Body of pancreas (tissue), 4 donors: Measurements from ENCODE around the gene FBXL17. TPM values are rescaled to one million over a fixed set of nuclear protein-coding genes. Genes with fewer than 3 reads are reported as not detected.

Experiments used
- ATAC-seq: fragments of 150-250 bp; one replicate; pipeline ENCODE4 v1.9.1; 2016
- DNase-seq, 4 donors: peaks; one replicate each; pipeline ENCODE4 v3.0.0-alpha.2; 2019
- H3K27ac ChIP-seq, 4 donors: fragments of 200-600 bp; sonication (generic); 1 replicate in 3 of 4; 2 replicates in 1 of 4; pipeline versions ENCODE4 v1.5.1 to v1.6.1; 2016 to 2019; ENCODE audit warnings: mild to moderate bottlenecking in 1 of 4, mixed read lengths in 1 of 4, moderate library complexity in 1 of 4
- H3K27me3 ChIP-seq, 2 donors: fragments of 200-600 bp; sonication (generic); one replicate each; pipeline ENCODE4 v1.6.0; 2016; ENCODE audit warnings: mild to moderate bottlenecking in 1 of 2
- H3K36me3 ChIP-seq, 2 donors: fragments of 200-600 bp; sonication (generic); replicated peaks in 1 of 2; 2 replicates each; pipeline ENCODE4 v1.5.1; 2016; ENCODE audit warnings: low read depth in 2 of 2; ENCODE audit not compliant: insufficient read depth in 1 of 2
- H3K4me1 ChIP-seq: fragments of 200-600 bp; sonication (generic); one replicate; pipeline ENCODE4 v1.6.0; 2016
- H3K4me3 ChIP-seq, 2 donors: fragments of 200-600 bp; sonication (generic); 1 replicate in 1 of 2; 2 replicates in 1 of 2; pipeline ENCODE4 v1.5.1; 2016 to 2019
- H3K9me3 ChIP-seq, 3 donors: fragments of 200-600 bp; sonication (generic); 1 replicate in 2 of 3; 2 replicates in 1 of 3; pipeline ENCODE4 v1.5.1; 2016
- POLR2A ChIP-seq, 3 donors: fragments of 450-650 bp; IDR thresholded peaks; one replicate each; pipeline ENCODE4 v1.6.1; 2016; ENCODE audit warnings: antibody characterized with exemption in 3 of 3, mild to moderate bottlenecking in 2 of 3
- WGBS, 2 donors: methylation state at CpG; one replicate each; pipeline ENCODE4 v1.1.5; 2017; 5-methylcytosine and 5-hydroxymethylcytosine counted together
- intact Hi-C: fragments of 100-400 bp; cut with DNase I; formaldehyde crosslinking; loops from one replicate; pipeline ENCODE4 v1.15.1; 2023
- total RNA-seq, 2 donors: library from RNA; depleted of rRNA; stranded (reverse); fragments of >200 nt; gene quantifications; one replicate each; pipeline ENCODE4 v1.1.0, GENCODE V29; 2016
- TF ChIP-seq, protein P1 (sequence below), 7 experiments: fragments of 450-650 bp in 4 of 7; fragments of 200-600 bp in 3 of 7; sonication (generic) in 3 of 7; IDR thresholded peaks; one replicate each; pipeline ENCODE4 v1.5.1; 2016 to 2019; ENCODE audit warnings: antibody characterized with exemption in 7 of 7

FBXL17 gene
- total RNA-seq, 2 donors from 2014 or later, result 5.3 to 13.5 TPM

DNA sequence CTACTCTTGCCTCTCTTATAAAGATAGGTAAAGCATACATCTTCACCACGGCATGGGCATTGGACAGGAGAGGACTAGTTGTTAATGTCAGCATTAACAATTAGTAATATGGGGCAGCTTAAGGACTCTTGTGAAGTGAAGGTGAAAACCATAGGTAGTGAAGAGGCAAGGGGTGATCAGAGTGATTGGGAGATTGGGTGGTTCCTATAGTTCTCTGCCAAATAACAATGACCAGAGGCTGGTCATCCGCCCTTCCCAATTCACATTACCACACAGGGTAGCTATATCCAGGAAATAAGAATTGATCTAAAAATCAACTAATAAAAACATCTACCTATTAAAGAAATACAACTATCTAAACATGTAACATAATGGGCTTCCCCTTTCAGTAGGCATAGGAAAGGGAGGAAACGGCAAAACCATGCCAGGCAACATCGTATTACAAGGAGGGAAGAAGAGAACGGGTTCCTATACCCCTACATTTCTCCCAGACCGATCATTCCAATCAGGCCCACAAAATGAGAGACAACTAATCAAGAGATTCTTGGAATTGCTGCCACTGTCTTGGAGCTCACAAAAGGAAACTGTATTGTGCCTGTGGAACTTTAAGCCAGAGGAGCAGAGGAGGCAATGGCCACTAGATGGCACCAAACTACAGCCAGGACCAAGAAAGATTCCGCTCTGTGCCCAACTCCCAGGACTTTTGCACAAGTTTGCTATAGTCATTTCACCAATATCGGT lies 121.6 kb downstream of the FBXL17 start:
- intact Hi-C loops, result no loop called here
- Histone ChIP-seq H3K4me3 (no peak overlapping the region), H3K27me3 (no peaks in the 10 kb centered on the region), H3K9me3 (no peaks in the 10 kb centered on the region), H3K36me3 (no peaks in the 10 kb centered on the region), H3K27ac (no peak overlapping the region), H3K4me1 (peaks cover 25% of the 10 kb centered on the region)
- TF ChIP-seq, protein P1, sequence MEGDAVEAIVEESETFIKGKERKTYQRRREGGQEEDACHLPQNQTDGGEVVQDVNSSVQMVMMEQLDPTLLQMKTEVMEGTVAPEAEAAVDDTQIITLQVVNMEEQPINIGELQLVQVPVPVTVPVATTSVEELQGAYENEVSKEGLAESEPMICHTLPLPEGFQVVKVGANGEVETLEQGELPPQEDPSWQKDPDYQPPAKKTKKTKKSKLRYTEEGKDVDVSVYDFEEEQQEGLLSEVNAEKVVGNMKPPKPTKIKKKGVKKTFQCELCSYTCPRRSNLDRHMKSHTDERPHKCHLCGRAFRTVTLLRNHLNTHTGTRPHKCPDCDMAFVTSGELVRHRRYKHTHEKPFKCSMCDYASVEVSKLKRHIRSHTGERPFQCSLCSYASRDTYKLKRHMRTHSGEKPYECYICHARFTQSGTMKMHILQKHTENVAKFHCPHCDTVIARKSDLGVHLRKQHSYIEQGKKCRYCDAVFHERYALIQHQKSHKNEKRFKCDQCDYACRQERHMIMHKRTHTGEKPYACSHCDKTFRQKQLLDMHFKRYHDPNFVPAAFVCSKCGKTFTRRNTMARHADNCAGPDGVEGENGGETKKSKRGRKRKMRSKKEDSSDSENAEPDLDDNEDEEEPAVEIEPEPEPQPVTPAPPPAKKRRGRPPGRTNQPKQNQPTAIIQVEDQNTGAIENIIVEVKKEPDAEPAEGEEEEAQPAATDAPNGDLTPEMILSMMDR (IDR thresholded peaks at IDR 0.05), result peak; percentile 83 to 98 (median 86)
- TF ChIP-seq POLR2A (IDR thresholded peaks at IDR 0.05), result no peak
- WGBS, 2 donors, result 36 to 39% methylated on average over 8 of the region's 8 CpGs
- peak; percentile 76 to 83 (median 80) for DNase-seq
- ATAC-seq, result peak; percentile 95

DNA sequence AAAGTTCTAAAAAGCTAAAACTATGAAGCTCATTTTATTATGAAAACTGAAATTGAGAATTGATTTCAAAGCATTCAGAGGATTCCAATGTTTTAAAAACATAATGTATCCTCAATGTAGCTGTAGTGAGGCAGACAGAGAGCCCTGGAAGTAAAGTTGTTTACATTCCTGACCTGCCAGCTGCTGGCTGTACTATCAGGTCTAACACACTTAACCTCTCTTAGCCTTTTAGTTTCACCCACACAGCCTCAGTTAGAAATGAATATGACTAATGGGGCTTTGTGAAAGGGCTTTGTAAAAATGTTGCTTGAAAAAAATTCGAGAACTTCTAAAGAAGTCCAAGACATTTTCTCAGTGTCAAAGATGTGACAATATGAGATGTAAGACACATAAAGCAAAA lies 122.6 kb downstream of the FBXL17 start:
- H3K27me3 ChIP-seq, result no peaks in the 10 kb centered on the region
- H3K36me3 ChIP-seq, result no peaks in the 10 kb centered on the region
- peak in 2 of 4 donors; percentile 16 to 34 for DNase-seq
- intact Hi-C loops, result no loop called here
- WGBS, 2 donors, result 26% methylated on average over 1 of the region's 1 CpG
- no peak overlapping the region for H3K27ac ChIP-seq
- H3K4me3 ChIP-seq, result no peak overlapping the region
- no peak for ATAC-seq
- peaks cover 25% of the 10 kb centered on the region for H3K4me1 ChIP-seq
- no peaks in the 10 kb centered on the region for H3K9me3 ChIP-seq
- TF ChIP-seq, protein P1 (IDR thresholded peaks at IDR 0.05), result no peak
- no peak for TF ChIP-seq POLR2A (IDR thresholded peaks at IDR 0.05)

DNA sequence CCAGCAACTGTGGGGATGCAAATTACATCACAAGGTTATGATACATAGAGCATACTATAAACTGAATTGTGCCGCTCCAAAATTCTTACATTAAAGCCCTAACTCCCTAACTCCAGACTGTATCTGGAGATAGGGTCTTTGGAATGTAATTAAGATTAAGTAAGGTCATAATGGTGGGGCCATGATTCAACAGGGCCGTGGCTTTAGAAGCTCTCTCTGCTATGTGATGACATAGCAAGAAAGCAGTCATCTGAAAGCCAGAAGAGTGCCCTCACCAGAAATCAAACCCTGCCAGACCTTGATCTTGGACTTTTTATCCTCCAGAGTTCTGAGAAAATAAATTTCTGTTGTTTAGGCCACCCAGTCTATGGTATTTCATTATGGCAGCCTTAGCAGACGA lies 123.9 kb downstream of the FBXL17 start:
- 84 to 90% methylated on average over 3 of the region's 3 CpGs for WGBS, 2 donors
- no peak for ATAC-seq
- H3K4me3 ChIP-seq, result no peak overlapping the region

DNA sequence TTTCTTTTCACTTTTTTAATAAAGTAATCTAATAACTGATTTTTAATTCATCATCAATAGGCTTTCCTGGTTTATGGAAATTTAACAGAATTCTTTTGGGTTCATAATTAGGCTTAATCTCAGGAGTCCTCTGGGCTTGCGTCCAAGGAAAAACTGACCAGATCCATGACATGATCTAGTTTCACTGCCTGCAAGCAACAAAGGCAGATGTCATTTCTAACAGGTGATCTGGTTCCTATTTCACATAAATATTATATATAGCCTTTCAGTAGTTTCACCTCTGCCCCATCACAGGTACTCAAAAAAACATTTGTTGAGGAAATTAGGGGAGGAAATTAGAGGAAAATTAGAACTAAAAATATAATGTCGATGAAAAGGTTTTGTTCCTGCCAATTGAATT lies 126.4 kb downstream of the FBXL17 start:
- Histone ChIP-seq H3K27me3 (no peaks in the 10 kb centered on the region), H3K4me1 (peaks cover 21% of the 10 kb centered on the region), H3K36me3 (no peaks in the 10 kb centered on the region), H3K4me3 (no peak overlapping the region), H3K27ac (no peak overlapping the region), H3K9me3 (no peaks in the 10 kb centered on the region)
- no peak for TF ChIP-seq POLR2A (IDR thresholded peaks at IDR 0.05)
- TF ChIP-seq, protein P1 (IDR thresholded peaks at IDR 0.05), result no peak
- WGBS, 2 donors, result 63 to 85% methylated on average over 2 of the region's 2 CpGs
- ATAC-seq, result no peak
- intact Hi-C loops, result no loop called here
- DNase-seq, result no peak

More for the DNA sequence above, 123.9 kb downstream of the FBXL17 start:
- Histone ChIP-seq H3K36me3 (no peaks in the 10 kb centered on the region), H3K4me1 (peaks cover 25% of the 10 kb centered on the region), H3K27ac (no peak overlapping the region), H3K9me3 (no peaks in the 10 kb centered on the region), H3K27me3 (no peaks in the 10 kb centered on the region)
- no peak for DNase-seq
- intact Hi-C loops, result no loop called here
- TF ChIP-seq, protein P1 (IDR thresholded peaks at IDR 0.05), result no peak
- TF ChIP-seq POLR2A (IDR thresholded peaks at IDR 0.05), result no peak

DNA sequence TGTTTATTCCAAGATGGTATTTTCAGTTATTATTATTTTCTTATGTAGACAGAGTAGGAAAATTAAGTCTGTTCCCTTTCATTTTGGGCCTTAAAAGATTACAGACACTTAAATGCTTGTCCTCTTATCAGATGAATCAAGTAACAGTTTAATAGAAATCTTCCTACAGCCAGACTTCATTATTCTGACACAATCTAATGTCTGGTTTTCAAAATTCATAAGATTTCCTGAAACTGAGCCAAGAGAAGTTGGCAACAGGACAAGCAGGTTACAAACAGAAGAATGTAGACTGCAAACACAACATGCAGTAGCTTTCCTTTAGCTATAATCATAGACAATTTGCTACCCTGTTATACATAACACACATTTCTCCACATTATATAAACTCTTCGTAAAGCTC lies 130.5 kb downstream of the FBXL17 start:
- H3K4me3 ChIP-seq, result no peak overlapping the region
- WGBS, 2 donors, result 70 to 74% methylated on average over 1 of the region's 1 CpG
- intact Hi-C loops, result no loop called here
- H3K9me3 ChIP-seq, result no peaks in the 10 kb centered on the region
- no peak for ATAC-seq
- H3K27ac ChIP-seq, result no peak overlapping the region
- DNase-seq, result no peak
- H3K36me3 ChIP-seq, result no peaks in the 10 kb centered on the region
- TF ChIP-seq, protein P1 (IDR thresholded peaks at IDR 0.05), result no peak
- no peak for TF ChIP-seq POLR2A (IDR thresholded peaks at IDR 0.05)
- no peaks in the 10 kb centered on the region for H3K27me3 ChIP-seq
- peaks cover 7% of the 10 kb centered on the region for H3K4me1 ChIP-seq
